ENCODE results near the gene HPCAL4. TPM values are rescaled to one million over a fixed set of nuclear protein-coding genes. Genes with fewer than 3 reads are reported as not detected.

The HPCAL4 gene
- 0.07 TPM for polyA plus RNA-seq (2013, experiment 1 of 2)
- polyA plus RNA-seq (2013, experiment 2 of 2): 0.06 TPM

DNA sequence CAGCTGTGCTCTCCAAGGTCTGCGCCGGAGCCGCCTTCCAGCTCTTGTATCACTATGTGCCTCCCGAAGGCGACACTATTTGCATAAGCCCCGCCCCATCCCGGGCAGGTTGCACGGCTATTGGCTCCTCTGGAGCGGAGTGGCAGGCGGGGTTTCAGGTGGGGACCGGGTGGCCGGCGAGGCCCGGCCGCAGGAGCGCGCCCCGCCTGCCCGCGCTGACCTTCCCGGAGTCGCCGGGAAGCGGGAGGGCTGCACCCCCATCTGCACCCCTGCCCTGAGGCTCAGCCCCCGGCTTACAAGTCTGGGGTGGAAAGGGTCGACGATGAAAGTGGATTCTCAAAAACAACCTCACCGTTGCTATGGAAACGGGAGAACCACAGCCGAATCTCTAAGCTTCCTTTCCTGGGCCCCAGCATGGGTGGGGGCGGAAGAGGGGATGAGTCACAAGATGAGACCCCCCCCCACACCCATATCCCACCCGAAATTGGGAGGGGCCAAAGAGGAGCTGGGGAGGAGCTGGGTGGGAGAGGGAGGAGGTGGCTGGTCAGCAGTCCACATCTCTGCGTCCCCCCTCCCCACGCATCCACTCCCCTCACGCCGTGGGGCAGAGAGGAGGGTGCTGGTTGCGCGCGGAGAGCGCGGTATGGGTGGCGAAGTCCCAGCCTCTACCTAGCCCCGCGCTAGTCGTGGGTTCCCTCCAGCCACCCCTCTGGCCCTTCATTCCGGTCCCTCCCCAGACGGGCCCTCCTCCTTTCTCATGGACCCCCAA, at the start of gene HPCAL4:
TSS of gene HPCAL4 (minus strand) at position 51 of the 769 bp plus-strand sequence. CDS start 6,830 bp downstream, outside the sequence.
- Histone ChIP-seq H3K9ac (ENCODE audit: low read length) (no peak within 1 kb of the TSS), H3K27ac (ENCODE audit: low read depth, low read length) (no peak within 1 kb of the TSS), H3K79me2 (ENCODE audit: control insufficient read depth, insufficient read depth, low read length) (no peaks in the 10 kb centered on the region), H3K4me1 (ENCODE audit: control insufficient read depth, low read depth, low read length) (no peaks in the 10 kb centered on the region), H3K18ac (ENCODE audit: low read length) (no peak within 1 kb of the TSS), H2BK120ac (ENCODE audit: low read depth, low read length) (no peak within 1 kb of the TSS), H2BK15ac (replicated peaks; ENCODE audit: low read depth) (no peak within 1 kb of the TSS), H3K27me3 (ENCODE audit: insufficient read depth, low read length, poor library complexity) (peaks cover 61% of the 10 kb centered on the region), H2BK5ac (ENCODE audit: low read length) (no peak within 1 kb of the TSS), H3K4ac (ENCODE audit: low read depth, low read length) (no peak within 1 kb of the TSS), H3K4me2 (ENCODE audit: low read length) (peak within 1 kb of the TSS; percentile 70), H3K56ac (ENCODE audit: low read length) (peak within 1 kb of the TSS; percentile 15), H4K5ac (ENCODE audit: low read length) (no peak within 1 kb of the TSS), H3K79me1 (ENCODE audit: low read length) (no peaks in the 10 kb centered on the region), H4K8ac (ENCODE audit: low read depth, low read length) (no peak within 1 kb of the TSS), H3K36me3 (ENCODE audit: control insufficient read depth, insufficient read depth, low read length) (no peaks in the 10 kb centered on the region), H3K23ac (ENCODE audit: low read length) (no peak within 1 kb of the TSS), H2AK5ac (ENCODE audit: low read length) (no peak within 1 kb of the TSS), H3K4me3 (ENCODE audit: low read length) (no peak within 1 kb of the TSS)
- DNase-seq: peak; percentile 97
- WGBS (ENCODE audit: extremely low coverage, insufficient coverage, low lambda C conversion rate): no CpG with 5 or more reads among the region's 47 CpGs

DNA sequence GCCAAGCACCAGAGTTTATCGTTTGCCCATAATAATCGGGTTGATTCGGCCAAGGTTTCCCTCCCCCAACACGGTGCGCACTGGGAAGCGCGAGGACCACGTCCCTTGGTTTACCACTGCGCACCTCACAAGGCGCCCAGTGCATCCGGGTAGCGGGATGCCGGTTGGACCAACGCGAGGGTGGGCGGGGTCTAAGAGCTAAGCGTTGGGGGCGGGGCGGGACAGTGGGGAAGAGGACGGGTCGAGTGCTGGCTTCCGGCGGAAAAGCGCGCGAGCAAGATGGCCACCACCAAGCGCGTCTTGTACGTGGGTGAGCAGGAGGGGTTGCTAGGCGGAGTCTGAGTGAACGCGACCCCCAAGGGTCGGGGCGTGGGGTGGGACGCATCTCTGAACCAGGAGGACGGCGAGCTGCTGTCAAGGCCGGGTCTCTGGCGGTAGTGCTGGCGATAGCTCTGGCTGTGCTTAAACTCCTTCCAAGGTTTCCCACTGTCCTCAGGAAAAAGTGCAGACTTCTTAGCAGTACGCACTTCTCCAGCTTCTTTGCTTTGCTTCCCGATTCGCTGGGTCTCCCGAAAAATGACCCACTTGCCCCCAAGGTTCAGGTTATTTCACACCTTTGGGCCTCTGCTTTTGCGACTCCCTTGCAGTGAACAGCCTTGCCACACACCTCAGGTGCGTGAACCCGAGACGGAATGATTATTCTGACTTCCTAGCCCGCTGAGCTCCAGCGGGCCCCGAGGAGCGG, 47.6 kb upstream of the HPCAL4 start, which contains the start of gene PPIE:
TSS of gene PPIE (plus strand) at position 261 of the 745 bp plus-strand sequence. CDS start at position 280, 19 bp downstream.
- Histone ChIP-seq H2BK5ac (ENCODE audit: low read length) (no peak within 1 kb of the TSS), H3K36me3 (ENCODE audit: control insufficient read depth, insufficient read depth, low read length) (peaks cover 4% of the 10 kb centered on the region), H3K4ac (ENCODE audit: low read depth, low read length) (no peak within 1 kb of the TSS), H4K8ac (ENCODE audit: low read depth, low read length) (no peak within 1 kb of the TSS), H3K79me2 (ENCODE audit: control insufficient read depth, insufficient read depth, low read length) (no peaks in the 10 kb centered on the region), H3K9ac (ENCODE audit: low read length) (peak within 1 kb of the TSS; percentile 90), H2AK5ac (ENCODE audit: low read length) (no peak within 1 kb of the TSS), H3K18ac (ENCODE audit: low read length) (no peak within 1 kb of the TSS), H4K5ac (ENCODE audit: low read length) (peak within 1 kb of the TSS; percentile 81), H3K27ac (ENCODE audit: low read depth, low read length) (no peak within 1 kb of the TSS), H2BK120ac (ENCODE audit: low read depth, low read length) (no peak within 1 kb of the TSS), H3K27me3 (ENCODE audit: insufficient read depth, low read length, poor library complexity) (peaks cover 7% of the 10 kb centered on the region), H3K4me1 (ENCODE audit: control insufficient read depth, low read depth, low read length) (peaks cover 5% of the 10 kb centered on the region), H2BK15ac (replicated peaks; ENCODE audit: low read depth) (no peak within 1 kb of the TSS), H3K56ac (ENCODE audit: low read length) (peak within 1 kb of the TSS; percentile 99), H3K79me1 (ENCODE audit: low read length) (peaks cover 10% of the 10 kb centered on the region), H3K4me2 (ENCODE audit: low read length) (peak within 1 kb of the TSS; percentile 93), H3K23ac (ENCODE audit: low read length) (peak within 1 kb of the TSS; percentile 80), H3K4me3 (ENCODE audit: low read length) (peak within 1 kb of the TSS; percentile 99)
- DNase-seq: peak; percentile 93
- WGBS (ENCODE audit: extremely low coverage, insufficient coverage, low lambda C conversion rate): no CpG with 5 or more reads among the region's 52 CpGs

DNA sequence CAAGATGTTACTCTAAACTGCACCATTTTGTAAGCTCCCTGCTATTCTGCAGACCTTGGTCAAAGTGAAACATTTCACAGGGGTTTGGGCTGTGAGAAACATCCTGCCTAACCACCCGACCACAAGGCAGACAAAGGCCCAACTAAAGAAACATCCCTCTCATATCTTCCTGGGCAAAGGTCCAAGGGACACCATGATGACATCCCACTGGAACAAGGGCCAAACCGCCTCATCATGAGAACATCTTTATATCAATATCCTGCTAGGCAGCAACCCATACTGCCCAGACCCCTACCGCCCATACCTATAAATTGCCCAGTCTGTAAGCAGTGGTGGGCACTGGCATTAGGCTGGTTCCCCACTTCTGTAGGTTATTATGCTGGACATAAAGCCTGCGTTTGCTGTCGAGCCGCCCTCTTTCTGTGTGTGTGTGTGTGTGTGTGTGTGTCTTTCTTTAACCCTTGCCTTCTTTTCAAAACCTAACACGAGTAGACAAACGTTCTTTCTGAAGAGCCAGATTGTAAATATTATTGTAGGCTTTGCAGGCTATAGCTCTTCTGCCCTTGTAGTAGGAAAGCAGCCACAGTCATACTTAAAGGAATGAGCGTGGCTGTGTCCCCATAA, 46.4 kb upstream of the HPCAL4 start:
- no peak overlapping the region for H2BK5ac ChIP-seq (ENCODE audit: low read length)
- no peak overlapping the region for H2BK15ac ChIP-seq (replicated peaks; ENCODE audit: low read depth)
- no peak overlapping the region for H3K18ac ChIP-seq (ENCODE audit: low read length)
- H2AK5ac ChIP-seq (ENCODE audit: low read length): no peak overlapping the region
- no peak overlapping the region for H3K4me2 ChIP-seq (ENCODE audit: low read length)
- no peak overlapping the region for H3K27ac ChIP-seq (ENCODE audit: low read depth, low read length)
- DNase-seq: no peak
- no peaks in the 10 kb centered on the region for H3K36me3 ChIP-seq (ENCODE audit: control insufficient read depth, insufficient read depth, low read length)
- no peak overlapping the region for H4K8ac ChIP-seq (ENCODE audit: low read depth, low read length)
- H3K4me1 ChIP-seq (ENCODE audit: control insufficient read depth, low read depth, low read length): peaks cover 5% of the 10 kb centered on the region
- no peak overlapping the region for H3K56ac ChIP-seq (ENCODE audit: low read length)
- no peak overlapping the region for H2BK120ac ChIP-seq (ENCODE audit: low read depth, low read length)
- H3K79me1 ChIP-seq (ENCODE audit: low read length): peaks cover 10% of the 10 kb centered on the region
- no peak overlapping the region for H3K9ac ChIP-seq (ENCODE audit: low read length)
- no peak overlapping the region for H3K23ac ChIP-seq (ENCODE audit: low read length)
- WGBS (ENCODE audit: extremely low coverage, insufficient coverage, low lambda C conversion rate): no CpG with 5 or more reads among the region's 9 CpGs
- no peak overlapping the region for H4K5ac ChIP-seq (ENCODE audit: low read length)
- no peak overlapping the region for H3K4ac ChIP-seq (ENCODE audit: low read depth, low read length)
- H3K79me2 ChIP-seq (ENCODE audit: control insufficient read depth, insufficient read depth, low read length): no peaks in the 10 kb centered on the region
- H3K4me3 ChIP-seq (ENCODE audit: low read length): no peak overlapping the region
- H3K27me3 ChIP-seq (ENCODE audit: insufficient read depth, low read length, poor library complexity): peaks cover 12% of the 10 kb centered on the region

DNA sequence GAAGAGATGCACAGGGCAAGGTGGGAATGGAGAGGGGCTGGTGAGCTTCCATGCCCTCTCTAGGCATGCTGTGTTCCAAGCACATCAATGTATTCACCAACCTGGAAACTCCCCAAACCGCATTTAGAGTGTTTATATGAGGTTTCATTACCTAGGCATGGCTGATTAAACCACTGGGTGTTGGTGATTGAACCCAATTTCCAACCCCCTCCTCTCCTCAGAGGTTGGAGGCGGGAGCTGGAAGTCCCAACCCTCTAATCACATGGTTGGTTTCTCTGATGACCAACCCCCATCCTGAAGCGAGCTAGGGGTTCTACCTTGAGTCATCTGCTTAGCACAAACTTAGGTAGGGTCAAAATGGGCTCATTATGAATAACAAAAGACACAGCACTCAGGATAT, 44.5 kb upstream of the HPCAL4 start:
- H4K5ac ChIP-seq (ENCODE audit: low read length): no peak overlapping the region
- H3K4me1 ChIP-seq (ENCODE audit: control insufficient read depth, low read depth, low read length): peaks cover 5% of the 10 kb centered on the region
- H3K56ac ChIP-seq (ENCODE audit: low read length): no peak overlapping the region
- peaks cover 13% of the 10 kb centered on the region for H3K27me3 ChIP-seq (ENCODE audit: insufficient read depth, low read length, poor library complexity)
- H3K4me3 ChIP-seq (ENCODE audit: low read length): no peak overlapping the region
- no peak overlapping the region for H2AK5ac ChIP-seq (ENCODE audit: low read length)
- no peak overlapping the region for H2BK5ac ChIP-seq (ENCODE audit: low read length)
- H3K9ac ChIP-seq (ENCODE audit: low read length): no peak overlapping the region
- no peak overlapping the region for H2BK120ac ChIP-seq (ENCODE audit: low read depth, low read length)
- H3K27ac ChIP-seq (ENCODE audit: low read depth, low read length): no peak overlapping the region
- H4K8ac ChIP-seq (ENCODE audit: low read depth, low read length): no peak overlapping the region
- H3K79me2 ChIP-seq (ENCODE audit: control insufficient read depth, insufficient read depth, low read length): no peaks in the 10 kb centered on the region
- no peak overlapping the region for H3K4ac ChIP-seq (ENCODE audit: low read depth, low read length)
- H3K4me2 ChIP-seq (ENCODE audit: low read length): no peak overlapping the region
- DNase-seq: no peak
- H3K18ac ChIP-seq (ENCODE audit: low read length): no peak overlapping the region
- H3K23ac ChIP-seq (ENCODE audit: low read length): no peak overlapping the region
- H2BK15ac ChIP-seq (replicated peaks; ENCODE audit: low read depth): no peak overlapping the region
- no CpG with 5 or more reads among the region's 3 CpGs for WGBS (ENCODE audit: extremely low coverage, insufficient coverage, low lambda C conversion rate)
- H3K79me1 ChIP-seq (ENCODE audit: low read length): peaks cover 8% of the 10 kb centered on the region
- H3K36me3 ChIP-seq (ENCODE audit: control insufficient read depth, insufficient read depth, low read length): no peaks in the 10 kb centered on the region

DNA sequence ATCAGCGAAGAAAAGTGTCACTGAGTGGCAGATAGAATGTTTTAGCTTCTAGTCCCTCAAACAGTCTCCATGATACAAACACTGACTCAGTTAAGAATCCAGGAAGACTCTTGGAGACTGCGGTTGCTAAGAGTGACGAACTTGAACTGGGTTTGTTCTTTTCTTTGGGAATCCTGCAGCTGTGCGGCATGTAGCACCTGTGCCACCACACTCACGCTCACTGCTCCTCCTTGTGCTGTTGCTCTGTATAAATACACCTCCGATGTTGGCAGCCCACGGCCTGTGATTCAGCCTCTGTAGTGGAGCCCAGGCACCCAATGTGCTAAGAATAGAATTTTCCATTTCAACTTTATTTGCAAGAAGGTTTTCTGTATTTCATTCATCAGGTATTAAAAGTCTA, 41.9 kb upstream of the HPCAL4 start:
- Histone ChIP-seq H3K9ac (ENCODE audit: low read length) (no peak overlapping the region), H3K79me1 (ENCODE audit: low read length) (no peaks in the 10 kb centered on the region), H3K27ac (ENCODE audit: low read depth, low read length) (no peak overlapping the region), H3K18ac (ENCODE audit: low read length) (no peak overlapping the region), H3K36me3 (ENCODE audit: control insufficient read depth, insufficient read depth, low read length) (no peaks in the 10 kb centered on the region), H3K56ac (ENCODE audit: low read length) (no peak overlapping the region), H3K27me3 (ENCODE audit: insufficient read depth, low read length, poor library complexity) (peaks cover 17% of the 10 kb centered on the region), H2BK120ac (ENCODE audit: low read depth, low read length) (no peak overlapping the region), H3K23ac (ENCODE audit: low read length) (no peak overlapping the region), H3K4me1 (ENCODE audit: control insufficient read depth, low read depth, low read length) (no peaks in the 10 kb centered on the region), H4K8ac (ENCODE audit: low read depth, low read length) (no peak overlapping the region), H2BK15ac (replicated peaks; ENCODE audit: low read depth) (no peak overlapping the region), H3K4me3 (ENCODE audit: low read length) (no peak overlapping the region), H3K4me2 (ENCODE audit: low read length) (no peak overlapping the region), H2BK5ac (ENCODE audit: low read length) (no peak overlapping the region), H2AK5ac (ENCODE audit: low read length) (no peak overlapping the region), H3K4ac (ENCODE audit: low read depth, low read length) (no peak overlapping the region), H4K5ac (ENCODE audit: low read length) (no peak overlapping the region), H3K79me2 (ENCODE audit: control insufficient read depth, insufficient read depth, low read length) (no peaks in the 10 kb centered on the region)
- WGBS (ENCODE audit: extremely low coverage, insufficient coverage, low lambda C conversion rate): no CpG with 5 or more reads among the region's 7 CpGs
- DNase-seq: no peak
